Measurements from ENCODE around the gene ADAMTS17. TPM values are rescaled to one million over a fixed set of nuclear protein-coding genes. Genes with fewer than 3 reads are reported as not detected.

The ADAMTS17 gene
- total and polyA plus RNA-seq, 9 of the 15 experiments (the other 6 are each of a cell fraction or from before 2014, with no cell fraction given), result 0.01 to 0.14 (median 0.07) TPM; not detected in 6

DNA sequence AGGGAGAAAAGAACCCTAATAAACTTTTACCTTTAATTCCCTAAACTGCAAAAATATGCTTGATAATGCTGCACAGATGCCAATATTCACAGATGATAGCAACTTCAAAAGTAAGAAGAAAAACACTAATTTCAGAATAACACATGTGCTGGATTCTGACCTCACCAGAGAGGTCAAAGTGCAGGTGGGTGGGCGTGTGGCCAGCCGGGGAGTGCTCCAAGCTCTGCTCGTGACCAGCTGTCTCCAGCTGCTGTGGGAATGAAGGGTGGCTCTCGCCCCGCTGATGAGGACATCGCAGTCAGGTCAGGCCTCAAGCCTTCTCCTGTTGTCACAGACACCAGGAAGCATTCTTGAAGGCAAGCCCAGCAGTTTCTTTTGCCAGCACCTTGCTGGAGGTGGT is 57.1 kb downstream of the ADAMTS17 start:
- intact Hi-C loops (cut with micrococcal nuclease), result no loop called here
- DNase-seq (ENCODE audit: extremely low read depth in 1 of 4, low spot score in 3 of 4) (no peak), FAIRE-seq (no peak), ATAC-seq (no peak)
- ChIA-PET POLR2A (no interaction called here), CTCF (ENCODE audit: low intra/inter-chr PET ratio) (no interaction called here)
- no peak overlapping the region for H3K4me2 ChIP-seq (ENCODE audit: insufficient read depth, low read length)
- H2AFZ ChIP-seq (ENCODE audit: low read depth, low read length), result no peak overlapping the region
- H3K27me3 ChIP-seq (ENCODE audit: control insufficient read depth in 2 of 2, insufficient read depth in 2 of 2, low read length in 2 of 2), result peaks cover 0 to 40% of the 10 kb centered on the region in 2 experiments; a peak in 2 of 5 replicates
- no peaks in the 10 kb centered on the region for H3K9me1 ChIP-seq (ENCODE audit: control insufficient read depth, insufficient read depth, low read length)
- 0% methylated on average over 6 of the region's 6 CpGs for WGBS (ENCODE audit: insufficient coverage, low coverage, missing lambda C conversion rate)
- no peak overlapping the region for H3K4me3 ChIP-seq
- no peaks in the 10 kb centered on the region for H3K4me1 ChIP-seq (replicated peaks in 1 of 2; ENCODE audit: control insufficient read depth in 2 of 2, insufficient read depth in 2 of 2, low read length in 2 of 2)
- no peaks in the 10 kb centered on the region for H3K36me3 ChIP-seq (ENCODE audit: control insufficient read depth, insufficient read depth, low read length)
- in situ Hi-C loops (cut with MboI), result no loop called here
- H3K79me2 ChIP-seq (ENCODE audit: control insufficient read depth, insufficient read depth, low read length), result no peaks in the 10 kb centered on the region
- no TSS peak for BruUV-seq (replicated peaks)
- no peak overlapping the region for H3K9ac ChIP-seq (ENCODE audit: insufficient read depth in 1 of 2, low read depth in 2 of 2, low read length in 2 of 2)
- no peaks in the 10 kb centered on the region for H4K20me1 ChIP-seq (replicated peaks; ENCODE audit: control insufficient read depth, insufficient read depth, low read length)
- H3K9me3 ChIP-seq (replicated peaks; ENCODE audit: control insufficient read depth, insufficient read depth, low read depth, low read length), result no peaks in the 10 kb centered on the region
- no peak overlapping the region for H3K27ac ChIP-seq (ENCODE audit: extremely low read depth, low read depth, low read length)
- TF ChIP-seq, protein P1, sequence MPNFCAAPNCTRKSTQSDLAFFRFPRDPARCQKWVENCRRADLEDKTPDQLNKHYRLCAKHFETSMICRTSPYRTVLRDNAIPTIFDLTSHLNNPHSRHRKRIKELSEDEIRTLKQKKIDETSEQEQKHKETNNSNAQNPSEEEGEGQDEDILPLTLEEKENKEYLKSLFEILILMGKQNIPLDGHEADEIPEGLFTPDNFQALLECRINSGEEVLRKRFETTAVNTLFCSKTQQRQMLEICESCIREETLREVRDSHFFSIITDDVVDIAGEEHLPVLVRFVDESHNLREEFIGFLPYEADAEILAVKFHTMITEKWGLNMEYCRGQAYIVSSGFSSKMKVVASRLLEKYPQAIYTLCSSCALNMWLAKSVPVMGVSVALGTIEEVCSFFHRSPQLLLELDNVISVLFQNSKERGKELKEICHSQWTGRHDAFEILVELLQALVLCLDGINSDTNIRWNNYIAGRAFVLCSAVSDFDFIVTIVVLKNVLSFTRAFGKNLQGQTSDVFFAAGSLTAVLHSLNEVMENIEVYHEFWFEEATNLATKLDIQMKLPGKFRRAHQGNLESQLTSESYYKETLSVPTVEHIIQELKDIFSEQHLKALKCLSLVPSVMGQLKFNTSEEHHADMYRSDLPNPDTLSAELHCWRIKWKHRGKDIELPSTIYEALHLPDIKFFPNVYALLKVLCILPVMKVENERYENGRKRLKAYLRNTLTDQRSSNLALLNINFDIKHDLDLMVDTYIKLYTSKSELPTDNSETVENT (CRISPR knock-in tag; IDR thresholded peaks at IDR 0.05), result no peak

DNA sequence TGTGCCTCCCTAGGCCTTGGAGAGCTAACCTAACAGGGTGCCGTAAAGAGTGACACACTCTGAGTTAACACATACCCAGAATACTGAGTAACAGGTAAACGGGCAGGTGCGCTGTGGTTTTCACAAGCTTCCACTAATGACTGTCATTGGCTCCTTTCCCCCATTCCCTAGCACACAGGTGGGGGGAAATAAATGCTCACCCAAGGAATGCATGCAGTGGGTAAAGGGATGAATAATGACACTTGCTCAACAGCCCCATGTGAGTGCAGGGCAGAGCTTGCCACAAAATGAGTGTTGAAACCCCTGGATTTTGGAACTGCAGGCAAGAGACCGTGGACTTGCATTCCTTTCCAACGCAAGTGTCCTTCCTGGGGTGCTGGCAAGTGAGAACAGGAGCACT is 57.6 kb downstream of the ADAMTS17 start:
- Histone ChIP-seq H3K79me2 (ENCODE audit: control insufficient read depth, insufficient read depth, low read length) (no peaks in the 10 kb centered on the region), H3K9me1 (ENCODE audit: control insufficient read depth, insufficient read depth, low read length) (no peaks in the 10 kb centered on the region), H3K4me2 (ENCODE audit: insufficient read depth, low read length) (no peak overlapping the region), H3K27ac (ENCODE audit: extremely low read depth, low read depth, low read length) (no peak overlapping the region), H3K9ac (ENCODE audit: insufficient read depth in 1 of 2, low read depth in 2 of 2, low read length in 2 of 2) (no peak overlapping the region), H3K27me3 (ENCODE audit: control insufficient read depth in 2 of 2, insufficient read depth in 2 of 2, low read length in 2 of 2) (peaks cover 0 to 45% of the 10 kb centered on the region in 2 experiments; a peak in 2 of 5 replicates), H3K9me3 (replicated peaks; ENCODE audit: control insufficient read depth, insufficient read depth, low read depth, low read length) (no peaks in the 10 kb centered on the region), H4K20me1 (replicated peaks; ENCODE audit: control insufficient read depth, insufficient read depth, low read length) (no peaks in the 10 kb centered on the region), H3K36me3 (ENCODE audit: control insufficient read depth, insufficient read depth, low read length) (no peaks in the 10 kb centered on the region), H3K4me1 (replicated peaks in 1 of 2; ENCODE audit: control insufficient read depth in 2 of 2, insufficient read depth in 2 of 2, low read length in 2 of 2) (no peaks in the 10 kb centered on the region), H2AFZ (ENCODE audit: low read depth, low read length) (no peak overlapping the region), H3K4me3 (no peak overlapping the region)
- ChIA-PET CTCF (ENCODE audit: low intra/inter-chr PET ratio) (no interaction called here), POLR2A (no interaction called here)
- intact Hi-C loops (cut with micrococcal nuclease) (no loop called here), in situ Hi-C loops (cut with MboI) (no loop called here)
- WGBS (ENCODE audit: insufficient coverage, low coverage, missing lambda C conversion rate), result 0% methylated on average over 5 of the region's 5 CpGs
- FAIRE-seq, result no peak
- BruUV-seq (replicated peaks), result no TSS peak
- ATAC-seq, result no peak
- DNase-seq (ENCODE audit: extremely low read depth in 1 of 4, low spot score in 3 of 4), result no peak
- TF ChIP-seq SAP30 (IDR thresholded peaks at IDR 0.05; ENCODE audit: borderline replicate concordance, insufficient read depth, low read depth, low read length, poor library complexity, severe bottlenecking), result no peak
- TF ChIP-seq, protein P2, sequence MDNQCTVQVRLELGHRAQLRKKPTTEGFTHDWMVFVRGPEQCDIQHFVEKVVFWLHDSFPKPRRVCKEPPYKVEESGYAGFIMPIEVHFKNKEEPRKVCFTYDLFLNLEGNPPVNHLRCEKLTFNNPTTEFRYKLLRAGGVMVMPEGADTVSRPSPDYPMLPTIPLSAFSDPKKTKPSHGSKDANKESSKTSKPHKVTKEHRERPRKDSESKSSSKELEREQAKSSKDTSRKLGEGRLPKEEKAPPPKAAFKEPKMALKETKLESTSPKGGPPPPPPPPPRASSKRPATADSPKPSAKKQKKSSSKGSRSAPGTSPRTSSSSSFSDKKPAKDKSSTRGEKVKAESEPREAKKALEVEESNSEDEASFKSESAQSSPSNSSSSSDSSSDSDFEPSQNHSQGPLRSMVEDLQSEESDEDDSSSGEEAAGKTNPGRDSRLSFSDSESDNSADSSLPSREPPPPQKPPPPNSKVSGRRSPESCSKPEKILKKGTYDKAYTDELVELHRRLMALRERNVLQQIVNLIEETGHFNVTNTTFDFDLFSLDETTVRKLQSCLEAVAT (IDR thresholded peaks at IDR 0.05), result no peak
- TF ChIP-seq, protein P3, sequence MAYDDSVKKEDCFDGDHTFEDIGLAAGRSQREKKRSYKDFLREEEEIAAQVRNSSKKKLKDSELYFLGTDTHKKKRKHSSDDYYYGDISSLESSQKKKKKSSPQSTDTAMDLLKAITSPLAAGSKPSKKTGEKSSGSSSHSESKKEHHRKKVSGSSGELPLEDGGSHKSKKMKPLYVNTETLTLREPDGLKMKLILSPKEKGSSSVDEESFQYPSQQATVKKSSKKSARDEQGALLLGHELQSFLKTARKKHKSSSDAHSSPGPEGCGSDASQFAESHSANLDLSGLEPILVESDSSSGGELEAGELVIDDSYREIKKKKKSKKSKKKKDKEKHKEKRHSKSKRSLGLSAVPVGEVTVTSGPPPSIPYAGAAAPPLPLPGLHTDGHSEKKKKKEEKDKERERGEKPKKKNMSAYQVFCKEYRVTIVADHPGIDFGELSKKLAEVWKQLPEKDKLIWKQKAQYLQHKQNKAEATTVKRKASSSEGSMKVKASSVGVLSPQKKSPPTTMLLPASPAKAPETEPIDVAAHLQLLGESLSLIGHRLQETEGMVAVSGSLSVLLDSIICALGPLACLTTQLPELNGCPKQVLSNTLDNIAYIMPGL (CRISPR knock-in tag; IDR thresholded peaks at IDR 0.05), result no peak
- TF ChIP-seq, protein P4, sequence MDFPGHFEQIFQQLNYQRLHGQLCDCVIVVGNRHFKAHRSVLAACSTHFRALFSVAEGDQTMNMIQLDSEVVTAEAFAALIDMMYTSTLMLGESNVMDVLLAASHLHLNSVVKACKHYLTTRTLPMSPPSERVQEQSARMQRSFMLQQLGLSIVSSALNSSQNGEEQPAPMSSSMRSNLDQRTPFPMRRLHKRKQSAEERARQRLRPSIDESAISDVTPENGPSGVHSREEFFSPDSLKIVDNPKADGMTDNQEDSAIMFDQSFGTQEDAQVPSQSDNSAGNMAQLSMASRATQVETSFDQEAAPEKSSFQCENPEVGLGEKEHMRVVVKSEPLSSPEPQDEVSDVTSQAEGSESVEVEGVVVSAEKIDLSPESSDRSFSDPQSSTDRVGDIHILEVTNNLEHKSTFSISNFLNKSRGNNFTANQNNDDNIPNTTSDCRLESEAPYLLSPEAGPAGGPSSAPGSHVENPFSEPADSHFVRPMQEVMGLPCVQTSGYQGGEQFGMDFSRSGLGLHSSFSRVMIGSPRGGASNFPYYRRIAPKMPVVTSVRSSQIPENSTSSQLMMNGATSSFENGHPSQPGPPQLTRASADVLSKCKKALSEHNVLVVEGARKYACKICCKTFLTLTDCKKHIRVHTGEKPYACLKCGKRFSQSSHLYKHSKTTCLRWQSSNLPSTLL (IDR thresholded peaks at IDR 0.05), result no peak
- no peak for TF ChIP-seq DPF2 (IDR thresholded peaks at IDR 0.05)
- TF ChIP-seq GABPB1 (CRISPR knock-in tag; IDR thresholded peaks at IDR 0.05), result no peak
- no peak for TF ChIP-seq GATA2 (CRISPR knock-in tag; IDR thresholded peaks at IDR 0.05)
